ENCODE measurements around the gene POLG2. TPM values are rescaled to one million over a fixed set of nuclear protein-coding genes. Genes with fewer than 3 reads are reported as not detected.

POLG2 gene
- total and polyA plus RNA-seq, 9 of the 15 experiments (the other 6 are each of a cell fraction or from before 2014, with no cell fraction given), result 13.4 to 44.8 (median 37.0) TPM

DNA sequence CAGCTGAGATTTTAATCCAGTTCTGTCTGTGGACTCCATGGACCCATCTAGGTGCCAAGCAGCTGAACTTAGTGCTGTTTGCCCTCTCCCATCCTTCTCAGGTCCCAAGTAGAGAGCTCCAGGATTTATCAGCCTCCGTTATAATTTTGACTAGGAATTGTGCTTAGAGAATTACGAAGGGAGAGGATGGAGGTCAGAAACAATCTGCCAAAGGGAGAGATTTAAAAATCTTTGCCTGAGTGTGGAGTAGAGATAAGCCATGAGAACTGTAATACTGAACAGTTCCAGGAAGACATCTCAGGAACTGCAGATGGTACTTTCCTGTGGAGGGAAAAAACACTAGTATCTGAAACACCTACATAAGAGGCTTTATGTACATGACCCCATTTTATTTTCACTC is 36.9 kb upstream of the POLG2 start (continued):
- TF ChIP-seq, protein P1, sequence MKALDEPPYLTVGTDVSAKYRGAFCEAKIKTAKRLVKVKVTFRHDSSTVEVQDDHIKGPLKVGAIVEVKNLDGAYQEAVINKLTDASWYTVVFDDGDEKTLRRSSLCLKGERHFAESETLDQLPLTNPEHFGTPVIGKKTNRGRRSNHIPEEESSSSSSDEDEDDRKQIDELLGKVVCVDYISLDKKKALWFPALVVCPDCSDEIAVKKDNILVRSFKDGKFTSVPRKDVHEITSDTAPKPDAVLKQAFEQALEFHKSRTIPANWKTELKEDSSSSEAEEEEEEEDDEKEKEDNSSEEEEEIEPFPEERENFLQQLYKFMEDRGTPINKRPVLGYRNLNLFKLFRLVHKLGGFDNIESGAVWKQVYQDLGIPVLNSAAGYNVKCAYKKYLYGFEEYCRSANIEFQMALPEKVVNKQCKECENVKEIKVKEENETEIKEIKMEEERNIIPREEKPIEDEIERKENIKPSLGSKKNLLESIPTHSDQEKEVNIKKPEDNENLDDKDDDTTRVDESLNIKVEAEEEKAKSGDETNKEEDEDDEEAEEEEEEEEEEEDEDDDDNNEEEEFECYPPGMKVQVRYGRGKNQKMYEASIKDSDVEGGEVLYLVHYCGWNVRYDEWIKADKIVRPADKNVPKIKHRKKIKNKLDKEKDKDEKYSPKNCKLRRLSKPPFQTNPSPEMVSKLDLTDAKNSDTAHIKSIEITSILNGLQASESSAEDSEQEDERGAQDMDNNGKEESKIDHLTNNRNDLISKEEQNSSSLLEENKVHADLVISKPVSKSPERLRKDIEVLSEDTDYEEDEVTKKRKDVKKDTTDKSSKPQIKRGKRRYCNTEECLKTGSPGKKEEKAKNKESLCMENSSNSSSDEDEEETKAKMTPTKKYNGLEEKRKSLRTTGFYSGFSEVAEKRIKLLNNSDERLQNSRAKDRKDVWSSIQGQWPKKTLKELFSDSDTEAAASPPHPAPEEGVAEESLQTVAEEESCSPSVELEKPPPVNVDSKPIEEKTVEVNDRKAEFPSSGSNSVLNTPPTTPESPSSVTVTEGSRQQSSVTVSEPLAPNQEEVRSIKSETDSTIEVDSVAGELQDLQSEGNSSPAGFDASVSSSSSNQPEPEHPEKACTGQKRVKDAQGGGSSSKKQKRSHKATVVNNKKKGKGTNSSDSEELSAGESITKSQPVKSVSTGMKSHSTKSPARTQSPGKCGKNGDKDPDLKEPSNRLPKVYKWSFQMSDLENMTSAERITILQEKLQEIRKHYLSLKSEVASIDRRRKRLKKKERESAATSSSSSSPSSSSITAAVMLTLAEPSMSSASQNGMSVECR (CRISPR knock-in tag; IDR thresholded peaks at IDR 0.05), result no peak
- TF ChIP-seq ZNF3 (CRISPR knock-in tag; IDR thresholded peaks at IDR 0.05) (no peak), ZBTB49 (CRISPR knock-in tag; IDR thresholded peaks at IDR 0.05; ENCODE audit: borderline replicate concordance) (no peak), KLF1 (tag; IDR thresholded peaks at IDR 0.05) (no peak), CHD7 (IDR thresholded peaks at IDR 0.05; ENCODE audit: low read depth, low read length) (no peak), ARNT (IDR thresholded peaks at IDR 0.05) (0 out of 4 replicates have a peak, but pooled peaks of 1 of the 2 experiments have one; percentile 28), L3MBTL2 (IDR thresholded peaks at IDR 0.05) (no peak), NCOR1 (IDR thresholded peaks at IDR 0.05) (peak; percentile 82)
- TF ChIP-seq, protein P2, sequence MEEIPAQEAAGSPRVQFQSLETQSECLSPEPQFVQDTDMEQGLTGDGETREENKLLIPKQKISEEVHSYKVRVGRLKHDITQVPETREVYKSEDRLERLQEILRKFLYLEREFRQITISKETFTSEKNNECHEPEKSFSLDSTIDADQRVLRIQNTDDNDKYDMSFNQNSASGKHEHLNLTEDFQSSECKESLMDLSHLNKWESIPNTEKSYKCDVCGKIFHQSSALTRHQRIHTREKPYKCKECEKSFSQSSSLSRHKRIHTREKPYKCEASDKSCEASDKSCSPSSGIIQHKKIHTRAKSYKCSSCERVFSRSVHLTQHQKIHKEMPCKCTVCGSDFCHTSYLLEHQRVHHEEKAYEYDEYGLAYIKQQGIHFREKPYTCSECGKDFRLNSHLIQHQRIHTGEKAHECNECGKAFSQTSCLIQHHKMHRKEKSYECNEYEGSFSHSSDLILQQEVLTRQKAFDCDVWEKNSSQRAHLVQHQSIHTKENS (CRISPR knock-in tag; IDR thresholded peaks at IDR 0.05), result no peak
